ENCODE results near the gene ADAP1.

ADAP1 gene

DNA sequence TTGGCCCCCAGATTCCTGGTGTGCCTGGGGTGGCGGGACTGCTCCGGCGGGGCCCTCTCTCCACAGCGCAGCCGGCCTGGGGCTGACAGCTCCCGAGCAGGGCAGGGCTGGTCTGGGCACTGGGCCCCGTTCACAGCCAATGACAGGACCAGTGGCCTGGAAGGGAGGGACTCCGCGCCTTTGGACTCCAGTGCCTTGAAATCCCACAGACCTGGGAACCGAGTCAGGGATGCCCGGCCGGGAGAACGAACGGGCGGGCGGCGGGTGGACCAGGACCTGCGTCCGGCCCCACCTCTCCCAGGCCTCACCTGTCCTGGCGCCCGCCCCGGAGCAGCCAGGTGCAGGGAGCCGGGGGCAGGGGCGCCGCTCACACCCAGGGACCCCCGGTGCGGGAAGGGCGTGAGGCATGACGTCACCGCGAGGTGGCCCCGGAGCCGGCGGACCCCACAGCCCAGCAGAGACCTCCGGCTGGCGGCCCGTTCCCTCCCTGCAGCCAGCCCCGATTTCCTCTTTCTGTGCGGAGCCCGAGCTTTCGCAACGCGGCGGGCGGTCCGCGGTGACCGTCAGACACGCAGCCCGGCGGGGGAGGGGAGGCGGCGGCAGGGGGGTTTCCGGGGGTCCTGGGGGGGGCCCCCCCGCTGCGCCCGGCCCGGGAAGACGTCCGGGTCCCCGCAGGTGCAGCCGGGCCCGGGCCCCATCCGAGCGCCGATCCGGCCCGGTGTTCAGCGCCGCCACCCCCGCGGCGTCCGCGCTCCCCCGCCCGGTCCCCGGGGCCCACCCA is 743 bp downstream of the ADAP1 start:
- DNase-seq (ENCODE audit: low read depth): no peak
- TF ChIP-seq CTCF (conservative IDR thresholded peaks at IDR 0.05; ENCODE audit: control insufficient read depth, insufficient read depth, low read depth, low read length): no peak
- no peak overlapping the region for H3K4me3 ChIP-seq (ENCODE audit: control insufficient read depth, low read depth, low read length)

DNA sequence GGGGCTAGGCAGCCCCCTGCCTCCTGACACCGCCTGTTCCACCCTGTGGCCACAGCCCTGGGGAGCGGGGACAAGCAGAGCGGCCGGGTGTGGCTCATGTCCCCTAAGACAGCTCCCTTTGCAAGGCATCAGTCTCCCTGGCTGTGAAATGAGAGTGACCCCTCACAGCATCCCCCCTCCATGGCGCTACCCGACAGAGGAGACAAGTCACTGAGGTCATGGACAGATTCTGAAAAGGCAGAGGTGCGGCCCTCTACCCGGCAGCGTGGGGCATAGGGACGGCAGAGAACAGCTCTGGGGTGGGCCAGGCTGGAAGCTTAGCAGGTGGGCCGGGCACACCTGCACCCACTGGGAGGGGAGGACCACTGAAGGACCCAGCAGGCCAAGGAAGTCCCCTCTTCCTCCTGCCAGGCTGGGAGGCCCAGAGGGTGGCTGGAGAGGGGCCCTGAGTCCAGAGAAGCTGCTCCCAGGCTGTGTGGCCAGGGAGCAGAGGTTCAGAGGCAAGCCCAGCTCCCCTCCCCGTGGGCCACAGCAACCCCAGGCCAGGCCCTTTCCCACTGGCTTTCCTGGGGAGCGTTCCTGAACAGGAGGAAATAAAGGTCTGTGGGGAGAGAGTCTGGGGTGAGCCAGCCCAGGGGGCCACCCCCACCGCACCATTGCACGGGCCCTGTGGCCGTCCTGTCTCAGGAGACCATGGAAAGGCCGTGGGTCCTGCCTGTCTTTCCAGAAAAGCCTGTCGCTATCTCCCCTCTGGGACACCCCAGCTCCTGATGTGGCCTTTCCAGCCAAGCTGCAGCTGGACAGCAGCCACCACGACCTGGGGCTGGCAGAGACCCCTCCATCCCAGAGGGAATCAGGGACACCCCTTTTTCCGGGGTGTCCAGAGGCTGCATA is 1.7 kb downstream of the ADAP1 start:
- no peak overlapping the region for H3K4me3 ChIP-seq (ENCODE audit: control insufficient read depth, low read depth, low read length)
- TF ChIP-seq CTCF (conservative IDR thresholded peaks at IDR 0.05; ENCODE audit: control insufficient read depth, insufficient read depth, low read depth, low read length): no peak
- no peak for DNase-seq (ENCODE audit: low read depth)

GRCh38 chr7:951881-952547 is 2.5 kb downstream of the ADAP1 start:
- no peak overlapping the region for H3K4me3 ChIP-seq (ENCODE audit: control insufficient read depth, low read depth, low read length)
- DNase-seq (ENCODE audit: low read depth): no peak
- no peak for TF ChIP-seq CTCF (conservative IDR thresholded peaks at IDR 0.05; ENCODE audit: control insufficient read depth, insufficient read depth, low read depth, low read length)

- TF ChIP-seq CTCF (conservative IDR thresholded peaks at IDR 0.05; ENCODE audit: control insufficient read depth, insufficient read depth, low read depth, low read length): no peak
- DNase-seq (ENCODE audit: low read depth): no peak
- no peak overlapping the region for H3K4me3 ChIP-seq (ENCODE audit: control insufficient read depth, low read depth, low read length)
These were observed 5.2 kb downstream of the ADAP1 start for GRCh38 chr7:949021-949934.

- no peak overlapping the region for H3K4me3 ChIP-seq (ENCODE audit: control insufficient read depth, low read depth, low read length)
- no peak for TF ChIP-seq CTCF (conservative IDR thresholded peaks at IDR 0.05; ENCODE audit: control insufficient read depth, insufficient read depth, low read depth, low read length)
- no peak for DNase-seq (ENCODE audit: low read depth)
These were observed 6.9 kb downstream of the ADAP1 start for GRCh38 chr7:947391-948210.

Data from fibroblast of mammary gland (primary cell).